GM19193 (cell line): ENCODE results near the gene EIF3D.

Source experiments
- POLR2A ChIP-seq: IDR thresholded peaks from 4 replicates; pipeline ENCODE4 v1.6.1; 2011; ENCODE audit not compliant: insufficient read depth, insufficient read length; ENCODE audit errors: extremely low read depth

The EIF3D gene

GRCh38 chr22:36491155-36491554 lies 37.8 kb downstream of the EIF3D start:
- no peak for TF ChIP-seq POLR2A

- TF ChIP-seq POLR2A = no peak
These were observed 42.2 kb downstream of the EIF3D start for GRCh38 chr22:36486619-36487384.

- TF ChIP-seq POLR2A = peak; percentile 96
These were observed 47.4 kb downstream of the EIF3D start, which contains the start of gene TXN2 for GRCh38 chr22:36481393-36482168. TSS of gene TXN2 (minus strand) at chr22:36481640. CDS start at chr22:36480837, 803 bp downstream.

- TF ChIP-seq POLR2A = no peak
These were observed 48.0 kb downstream of the EIF3D start for GRCh38 chr22:36480941-36481392.

DNA sequence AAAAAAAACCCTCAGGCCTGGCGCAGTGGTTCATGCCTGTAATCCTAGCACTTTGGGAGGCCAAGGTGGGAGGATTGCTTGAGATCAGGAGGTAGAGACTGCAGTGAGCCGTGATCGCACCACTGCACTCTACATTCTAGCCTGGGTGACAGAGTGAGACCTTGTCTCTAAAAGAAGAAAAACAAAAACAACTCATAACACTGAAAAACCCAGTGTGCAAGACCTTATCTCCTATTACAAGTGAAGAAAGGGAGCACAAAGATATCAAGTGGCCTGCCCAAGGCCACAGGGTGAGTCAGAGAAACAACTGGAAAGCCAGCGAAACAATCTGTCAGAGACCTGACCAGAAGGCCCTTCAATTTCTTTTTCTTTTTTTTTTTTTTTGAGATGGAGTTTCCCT lies 50.0 kb downstream of the EIF3D start:
- TF ChIP-seq POLR2A = no peak

- TF ChIP-seq POLR2A = no peak
These were observed 53.6 kb downstream of the EIF3D start for GRCh38 chr22:36475341-36475740.

DNA sequence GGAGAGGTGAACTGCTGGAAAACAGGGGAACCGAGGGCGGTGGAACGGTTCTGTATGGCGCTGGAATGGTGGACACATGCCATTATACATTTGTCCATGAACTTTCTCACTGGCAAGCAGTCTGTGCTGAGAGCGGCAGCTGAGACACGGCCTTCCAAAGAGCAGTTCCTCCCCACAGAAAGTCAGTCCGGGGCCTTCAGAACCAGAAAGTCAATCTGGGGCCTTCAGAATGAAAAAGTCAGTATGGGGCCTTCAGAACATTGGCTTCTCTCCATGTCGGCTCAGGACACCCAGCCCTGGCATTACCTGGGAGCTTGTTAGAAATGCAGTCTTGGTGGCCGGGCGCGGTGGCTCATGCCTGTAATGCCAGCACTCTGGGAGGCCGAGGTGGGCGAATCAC lies 56.3 kb downstream of the EIF3D start:
- TF ChIP-seq POLR2A = no peak

DNA sequence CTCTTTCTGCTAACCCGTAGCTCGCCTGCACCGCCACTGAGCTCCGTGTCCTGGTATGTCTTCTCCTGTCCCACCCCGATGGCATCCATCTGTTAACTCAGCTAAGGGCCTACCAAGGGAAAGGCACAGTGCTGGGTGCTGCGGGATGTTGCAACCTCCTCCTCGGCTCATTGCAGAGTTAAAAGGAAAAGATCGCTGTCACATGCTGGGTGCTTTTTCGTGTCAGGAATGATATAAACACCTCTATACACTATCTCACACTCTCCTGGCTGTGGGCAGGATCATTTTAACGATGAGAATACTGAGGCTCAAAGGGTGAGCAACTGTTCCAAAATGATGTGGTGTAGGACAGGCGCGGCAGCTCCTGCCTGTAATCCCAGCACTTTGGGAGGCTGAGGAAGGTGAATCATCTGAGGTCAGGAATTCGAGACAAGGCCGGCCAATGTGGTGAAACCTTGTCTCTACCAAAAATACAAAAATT lies 57.6 kb downstream of the EIF3D start:
- no peak for TF ChIP-seq POLR2A

DNA sequence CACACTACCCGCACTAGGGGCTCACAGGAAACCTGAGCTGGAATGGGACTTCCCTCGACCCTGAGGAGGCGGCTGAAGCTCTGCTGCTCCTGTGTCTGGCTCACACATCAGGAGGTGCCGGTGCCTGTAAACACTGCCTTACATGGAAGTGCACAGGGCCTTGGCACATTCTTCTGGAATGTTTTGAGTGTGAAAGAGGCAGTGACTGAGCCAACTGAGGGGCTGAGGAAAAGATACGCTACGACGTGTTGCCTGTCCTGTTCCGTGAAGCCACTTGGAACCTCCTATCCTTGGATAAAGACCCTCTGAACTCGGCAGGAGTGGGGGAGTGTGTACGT lies 58.0 kb downstream of the EIF3D start:
- no peak for TF ChIP-seq POLR2A

GRCh38 chr22:36470162-36470993 lies 58.6 kb downstream of the EIF3D start:
- TF ChIP-seq POLR2A = no peak

GRCh38 chr22:36469094-36469710 lies 59.8 kb downstream of the EIF3D start:
- TF ChIP-seq POLR2A = no peak

DNA sequence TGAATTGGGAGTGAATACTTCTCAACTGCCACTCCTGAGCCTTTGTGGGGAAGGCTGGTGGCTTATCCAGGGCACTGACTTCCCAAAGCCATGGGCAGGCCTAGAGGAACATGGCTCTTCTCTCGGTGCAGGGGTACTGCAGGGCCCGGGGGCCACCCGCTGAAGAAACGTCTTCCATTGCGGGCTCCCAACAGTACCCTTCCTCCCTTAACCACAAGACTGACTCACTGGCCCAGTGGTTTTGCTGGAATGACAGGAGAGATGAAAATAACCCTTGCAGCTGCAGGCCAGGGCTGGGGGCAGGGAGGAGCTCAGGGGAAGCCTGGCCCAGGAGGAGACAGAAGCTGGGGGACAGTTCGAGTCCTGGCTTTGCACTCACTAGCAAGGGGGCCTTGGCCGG lies 61.0 kb downstream of the EIF3D start:
- TF ChIP-seq POLR2A = no peak

DNA sequence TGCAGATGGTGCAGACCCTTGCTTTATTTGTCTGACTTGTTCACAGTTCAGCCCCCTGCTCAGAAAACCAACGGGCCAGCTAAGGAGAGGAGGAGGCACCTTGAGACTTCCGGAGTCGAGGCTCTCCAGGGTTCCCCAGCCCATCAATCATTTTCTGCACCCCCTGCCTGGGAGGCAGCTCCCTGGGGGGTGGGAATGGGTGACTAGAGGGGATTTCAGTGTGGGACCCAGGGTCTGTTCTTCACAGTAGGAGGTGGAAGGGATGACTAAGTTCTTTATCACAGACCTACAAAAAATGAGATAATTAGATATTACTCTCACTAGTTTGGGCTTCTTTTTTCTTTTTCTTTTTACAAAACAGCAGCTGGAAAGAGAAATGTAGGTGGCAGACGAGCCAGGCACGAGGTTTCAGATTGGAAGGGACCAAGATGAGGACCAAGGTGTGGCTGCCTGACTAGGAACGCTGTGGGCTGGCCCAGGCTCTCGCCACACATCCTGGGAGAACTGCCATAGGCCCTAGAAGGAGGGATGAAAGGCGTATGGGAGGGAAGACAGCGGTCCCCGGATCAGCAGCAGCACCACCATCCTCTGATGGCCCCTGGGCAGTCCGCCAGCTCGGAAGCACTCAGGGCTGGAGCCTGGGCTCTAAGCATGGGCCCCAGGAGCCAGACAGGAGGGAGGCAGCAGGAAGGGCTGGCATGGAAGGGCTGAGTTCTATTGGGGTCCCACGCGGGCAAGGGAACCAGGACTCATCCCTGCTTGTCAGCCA lies 61.7 kb downstream of the EIF3D start:
- no peak for TF ChIP-seq POLR2A

DNA sequence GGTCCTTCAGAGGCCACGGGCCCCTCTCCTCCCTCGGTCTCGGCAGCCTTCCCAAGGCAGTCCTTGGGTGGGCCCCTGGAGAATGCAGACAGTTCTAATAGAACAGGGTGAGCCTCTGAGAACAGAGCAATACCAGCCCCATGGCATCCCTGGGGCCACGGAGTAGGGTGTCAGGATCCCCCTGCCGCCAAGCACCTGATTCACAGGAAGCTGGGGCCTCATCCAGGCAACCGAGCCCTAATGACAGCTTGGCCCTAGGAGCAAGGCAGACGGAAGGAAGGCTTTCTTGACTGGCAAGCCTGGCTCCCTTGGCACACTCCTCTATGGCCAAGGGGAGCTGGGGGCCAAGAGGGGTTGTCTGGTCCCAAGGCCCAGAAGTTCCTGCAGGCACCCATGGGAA lies 62.7 kb downstream of the EIF3D start:
- no peak for TF ChIP-seq POLR2A
